B cell (primary cell): ENCODE measurements around the gene LHX4. TPM values are rescaled to one million over a fixed set of nuclear protein-coding genes. Genes with fewer than 3 reads are reported as not detected.

Source experiments
- ATAC-seq: fragments of 200-7000 bp; cut with Tn5 transposase; one replicate; pipeline ENCODE4 v1.10.0; 2021; ENCODE audit warnings: low read depth, mild to moderate bottlenecking, moderate number of reproducible peaks, moderate library complexity
- CTCF ChIA-PET: fragments of 350-600 bp; sonication (Branson Sonifier 250); formaldehyde crosslinking; loops from one replicate; lab custom pipeline; 2021; ENCODE audit warnings: antibody characterized with exemption, inconsistent platforms; lab: Charles Lee
- POLR2A ChIA-PET: fragments of 350-600 bp; sonication (Branson Sonifier 250); formaldehyde crosslinking; loops from one replicate; lab custom pipeline; 2021; ENCODE audit warnings: antibody characterized with exemption; lab: Charles Lee
- DNase-seq: peaks from one replicate; pipeline ENCODE4 v3.0.0; 2013
- H2AFZ ChIP-seq: 2 replicates; pipeline ENCODE4 v1.6.1; 2012; ENCODE audit warnings: mild to moderate bottlenecking, low read depth, low read length; ENCODE audit not compliant: insufficient read depth, poor library complexity, severe bottlenecking
- H3K27ac ChIP-seq, 2 donors: 1 replicate in 1 of 2; 2 replicates in 1 of 2; pipeline ENCODE4 v1.5.1; 2012 to 2013; ENCODE audit warnings: low read length in 2 of 2, mild to moderate bottlenecking in 2 of 2, moderate library complexity in 1 of 2
- H3K27me3 ChIP-seq, 4 experiments: fragments of 200-600 bp in 1 of 4; sonication (generic) in 1 of 4; replicated peaks in 1 of 4; 1 replicate in 2 of 4; 2 replicates in 2 of 4; pipeline versions ENCODE4 v1.6.1 to v1.7.0; 2013 to 2016; ENCODE audit warnings: low read length in 3 of 4, mild to moderate bottlenecking in 2 of 4, mixed read lengths in 1 of 4, moderate library complexity in 1 of 4; ENCODE audit not compliant: insufficient read depth in 4 of 4, control insufficient read depth in 3 of 4; ENCODE audit errors: control extremely low read depth in 1 of 4
- H3K36me3 ChIP-seq, 2 experiments: replicated peaks in 1 of 2; 1 replicate in 1 of 2; 2 replicates in 1 of 2; pipeline versions ENCODE4 v1.6.1 to v1.7.1; 2013; ENCODE audit warnings: low read length in 1 of 2; ENCODE audit not compliant: insufficient read depth in 2 of 2, control insufficient read depth in 1 of 2; ENCODE audit errors: control extremely low read depth in 1 of 2, extremely low read depth in 1 of 2
- H3K4me1 ChIP-seq, 2 donors: fragments of 200-600 bp in 1 of 2; sonication (generic) in 1 of 2; 1 replicate in 1 of 2; 2 replicates in 1 of 2; pipeline versions ENCODE4 v1.5.1 to v1.6.1; 2013 to 2017; ENCODE audit warnings: low read length in 2 of 2; ENCODE audit not compliant: control insufficient read depth in 2 of 2, insufficient read depth in 2 of 2
- H3K4me2 ChIP-seq: replicated peaks from 2 replicates; pipeline ENCODE3; 2012; ENCODE audit warnings: mild to moderate bottlenecking, low read depth, low read length; ENCODE audit not compliant: poor library complexity, severe bottlenecking
- H3K4me3 ChIP-seq, 5 experiments: fragments of 200-600 bp in 1 of 5; sonication (generic) in 1 of 5; 1 replicate in 3 of 5; 2 replicates in 2 of 5; pipeline versions ENCODE4 v1.5.1 to v1.7.0; 2011 to 2016; ENCODE audit warnings: low read length in 4 of 5, mild to moderate bottlenecking in 4 of 5, low read depth in 2 of 5, control low read depth in 1 of 5, moderate library complexity in 1 of 5; ENCODE audit not compliant: insufficient read depth in 1 of 5; ENCODE audit errors: control extremely low read depth in 1 of 5, extremely low read depth in 1 of 5
- H3K79me2 ChIP-seq: fragments of 200-600 bp; sonication (generic); one replicate; pipeline ENCODE4 v1.6.0; 2016; ENCODE audit warnings: low read length; ENCODE audit not compliant: control insufficient read depth, insufficient read depth
- H3K9ac ChIP-seq: fragments of 200-600 bp; sonication (generic); 2 replicates; pipeline ENCODE4 v1.6.1; 2017; ENCODE audit warnings: mild to moderate bottlenecking, low read length, moderate library complexity
- H3K9me3 ChIP-seq, 3 donors: one replicate each; pipeline versions ENCODE4 v1.6.1 to v1.7.1; 2013; ENCODE audit warnings: low read length in 2 of 3; ENCODE audit not compliant: control insufficient read depth in 2 of 3, insufficient read depth in 1 of 3; ENCODE audit errors: control extremely low read depth in 1 of 3
- H4K20me1 ChIP-seq: 2 replicates; pipeline ENCODE4 v1.6.0; 2012; ENCODE audit warnings: mild to moderate bottlenecking, low read length; ENCODE audit not compliant: insufficient read depth, control insufficient read depth, poor library complexity, severe bottlenecking
- H3K27ac Mint-ChIP-seq: one replicate; pipeline ENCODE4 v1.8.0; 2021; ENCODE audit warnings: mixed read lengths
- H3K27me3 Mint-ChIP-seq: one replicate; pipeline ENCODE4 v1.8.0; 2021; ENCODE audit warnings: mixed read lengths
- H3K4me1 Mint-ChIP-seq: one replicate; pipeline ENCODE4 v1.8.0; 2021; ENCODE audit warnings: mixed read lengths
- H3K4me3 Mint-ChIP-seq: one replicate; pipeline ENCODE4 v1.8.0; 2021; ENCODE audit warnings: mixed read lengths
- H3K9me3 Mint-ChIP-seq: one replicate; pipeline ENCODE4 v1.8.0; 2022; ENCODE audit warnings: mixed read lengths; ENCODE audit not compliant: insufficient read depth
- EZH2 ChIP-seq: IDR thresholded peaks from 2 replicates; pipeline ENCODE4 v1.6.1; 2012; ENCODE audit warnings: borderline replicate concordance, low read depth, mild to moderate bottlenecking, moderate library complexity, low read length; ENCODE audit not compliant: insufficient read depth, poor library complexity, severe bottlenecking
- WGBS: methylation state at CpG from one replicate; pipeline ENCODE4 v1.1.5; 2013; ENCODE audit warnings: missing lambda C conversion rate; ENCODE audit not compliant: insufficient coverage; 5-methylcytosine and 5-hydroxymethylcytosine counted together
- intact Hi-C: fragments of 100-400 bp; cut with micrococcal nuclease; formaldehyde crosslinking; loops from one replicate; pipeline ENCODE4 v1.10.0; 2022
- polyA plus RNA-seq: library from polyadenylated mRNA; depleted of rRNA; stranded (reverse); fragments of >200 nt; gene quantifications from 2 replicates; pipeline ENCODE4 v1.2.3, GENCODE V29; 2012
- total RNA-seq, 2 donors: library from RNA; stranded (reverse); fragments of 120-200 nt in 1 of 2; gene quantifications; 1 replicate in 1 of 2; 2 replicates in 1 of 2; pipeline versions ENCODE4 v1.2.3 to v1.2.4, GENCODE V29; 2013 to 2022
- TF ChIP-seq, protein P1 (sequence below): fragments of 200-600 bp; IDR thresholded peaks from one replicate; pipeline ENCODE4 v1.8.0; 2022; ENCODE audit warnings: antibody characterized with exemption, mild to moderate bottlenecking

LHX4 gene
- total and polyA plus RNA-seq, 2 donors (not counting 1 experiment from before 2014, with no cell fraction given) = not detected

DNA sequence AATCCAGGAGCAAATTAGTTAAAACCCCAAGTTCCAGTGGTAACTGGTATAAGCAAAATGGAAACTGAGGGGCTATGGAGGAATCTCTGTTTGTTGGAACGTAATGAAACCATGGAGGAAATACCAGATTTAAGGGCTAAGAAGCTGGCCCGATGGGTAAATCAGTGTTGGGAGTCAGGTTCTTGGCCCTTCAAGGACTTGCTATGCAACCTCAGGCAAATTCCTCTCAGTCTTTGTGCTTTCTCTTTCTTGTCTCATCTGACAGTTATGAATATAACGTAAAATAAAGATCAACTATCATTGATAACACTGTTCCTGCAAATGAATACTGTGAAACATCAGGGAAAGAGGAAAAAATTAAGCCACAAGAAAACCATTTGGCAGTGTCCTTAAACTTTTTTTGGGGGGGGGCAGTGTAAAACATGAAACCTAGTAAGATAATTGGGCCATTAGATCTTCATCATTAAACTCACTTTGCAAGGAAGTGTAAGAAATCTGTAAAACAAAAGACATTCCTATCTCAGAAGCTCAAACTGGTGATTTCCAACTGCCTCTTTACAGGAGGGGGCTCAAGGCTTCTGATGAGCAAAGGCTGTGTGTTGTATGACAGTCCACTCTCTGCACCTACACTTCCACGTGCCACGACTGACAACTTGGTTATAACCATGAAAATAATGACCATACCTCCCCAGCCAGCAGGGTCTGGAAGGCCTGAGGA is 47.6 kb downstream of the LHX4 start:
- Histone ChIP-seq H3K79me2 (no peaks in the 10 kb centered on the region), H3K4me2 (no peak overlapping the region), H3K9me3 (no peaks in the 10 kb centered on the region), H3K36me3 (peaks cover 5 to 23% of the 10 kb centered on the region in 2 experiments), H3K27ac (no peak overlapping the region), H4K20me1 (no peaks in the 10 kb centered on the region), H3K4me3 (no peak overlapping the region), H3K9ac (no peak overlapping the region), H3K4me1 (peaks cover 0 to 7% of the 10 kb centered on the region in 2 donors), H3K27me3 (no peaks in the 10 kb centered on the region), H2AFZ (no peak overlapping the region)
- no peak for TF ChIP-seq EZH2
- TF ChIP-seq, protein P1, sequence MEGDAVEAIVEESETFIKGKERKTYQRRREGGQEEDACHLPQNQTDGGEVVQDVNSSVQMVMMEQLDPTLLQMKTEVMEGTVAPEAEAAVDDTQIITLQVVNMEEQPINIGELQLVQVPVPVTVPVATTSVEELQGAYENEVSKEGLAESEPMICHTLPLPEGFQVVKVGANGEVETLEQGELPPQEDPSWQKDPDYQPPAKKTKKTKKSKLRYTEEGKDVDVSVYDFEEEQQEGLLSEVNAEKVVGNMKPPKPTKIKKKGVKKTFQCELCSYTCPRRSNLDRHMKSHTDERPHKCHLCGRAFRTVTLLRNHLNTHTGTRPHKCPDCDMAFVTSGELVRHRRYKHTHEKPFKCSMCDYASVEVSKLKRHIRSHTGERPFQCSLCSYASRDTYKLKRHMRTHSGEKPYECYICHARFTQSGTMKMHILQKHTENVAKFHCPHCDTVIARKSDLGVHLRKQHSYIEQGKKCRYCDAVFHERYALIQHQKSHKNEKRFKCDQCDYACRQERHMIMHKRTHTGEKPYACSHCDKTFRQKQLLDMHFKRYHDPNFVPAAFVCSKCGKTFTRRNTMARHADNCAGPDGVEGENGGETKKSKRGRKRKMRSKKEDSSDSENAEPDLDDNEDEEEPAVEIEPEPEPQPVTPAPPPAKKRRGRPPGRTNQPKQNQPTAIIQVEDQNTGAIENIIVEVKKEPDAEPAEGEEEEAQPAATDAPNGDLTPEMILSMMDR = no peak
- no peak for DNase-seq
- Mint-ChIP-seq H3K27ac (no peak overlapping the region), H3K27me3 (no peaks in the 10 kb centered on the region), H3K4me1 (peaks cover 2% of the 10 kb centered on the region), H3K4me3 (no peak overlapping the region), H3K9me3 (no peaks in the 10 kb centered on the region)
- intact Hi-C loops = no loop called here
- ChIA-PET CTCF (no interaction called here), POLR2A (no interaction called here)
- ATAC-seq = no peak
- whole genome bisulfite sequencing = 100% methylated on average over 2 of the region's 5 CpGs

- intact Hi-C loops = no loop called here
- Histone ChIP-seq H3K9me3 (no peaks in the 10 kb centered on the region), H4K20me1 (no peaks in the 10 kb centered on the region), H3K36me3 (peaks cover 5 to 26% of the 10 kb centered on the region in 2 experiments), H3K79me2 (no peaks in the 10 kb centered on the region), H3K9ac (no peak overlapping the region), H3K27ac (no peak overlapping the region), H3K4me2 (no peak overlapping the region), H3K27me3 (no peaks in the 10 kb centered on the region), H2AFZ (no peak overlapping the region), H3K4me3 (no peak overlapping the region), H3K4me1 (peaks cover 0 to 7% of the 10 kb centered on the region in 2 donors)
- CTCF ChIA-PET = no interaction called here
- TF ChIP-seq, protein P1 = no peak
- TF ChIP-seq EZH2 = no peak
- no peak overlapping the region for H3K4me3 Mint-ChIP-seq
- no peaks in the 10 kb centered on the region for H3K9me3 Mint-ChIP-seq
- POLR2A ChIA-PET = no interaction called here
- H3K27ac Mint-ChIP-seq = no peak overlapping the region
- DNase-seq = no peak
- peaks cover 2% of the 10 kb centered on the region for H3K4me1 Mint-ChIP-seq
- WGBS = 90% methylated on average over 2 of the region's 2 CpGs
- no peak for ATAC-seq
- H3K27me3 Mint-ChIP-seq = no peaks in the 10 kb centered on the region
Observed at GRCh38 chr1:180278194-180278515, 48.1 kb downstream of the LHX4 start.
